ENCODE data around the gene NEAT1. TPM values are rescaled to one million over a fixed set of nuclear protein-coding genes. Genes with fewer than 3 reads are reported as not detected.

Gene NEAT1
- total RNA-seq, 1 experiment from 2014 or later = 564 TPM

DNA sequence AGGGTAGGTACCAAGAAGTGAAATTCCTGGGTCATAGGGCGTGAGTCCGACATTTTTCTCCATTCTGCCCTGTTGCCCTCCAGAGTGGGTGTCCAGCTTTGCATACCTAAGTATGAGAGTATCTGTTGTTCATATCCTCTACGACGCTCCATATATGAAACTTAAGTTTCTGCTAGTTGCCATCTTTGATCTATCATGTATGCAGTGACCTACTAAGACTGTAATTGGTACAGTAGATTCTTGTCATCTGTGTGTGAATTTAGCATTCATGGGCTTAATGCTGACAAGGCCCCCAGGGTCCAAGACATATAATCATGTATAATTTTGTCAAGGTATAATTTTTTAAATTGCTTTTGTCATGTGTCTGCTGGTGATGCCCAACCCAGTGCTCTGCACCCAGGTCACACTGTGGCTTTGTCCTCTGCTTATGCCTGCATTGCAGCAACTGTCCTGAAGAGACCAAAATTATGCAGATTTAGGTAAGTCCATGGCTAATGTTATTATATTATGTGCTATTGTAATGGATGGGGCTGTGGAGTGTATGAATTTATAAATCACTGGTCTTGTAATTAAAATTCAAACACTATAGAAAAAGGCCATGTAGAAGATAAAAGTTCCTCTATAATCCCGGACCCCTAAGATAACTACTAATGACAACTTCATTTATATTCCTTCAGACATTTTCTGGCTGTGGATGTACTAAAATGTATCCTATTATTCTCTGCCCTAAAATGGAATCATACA lies 12.2 kb downstream of the NEAT1 start:
- TF ChIP-seq CBX3 (IDR thresholded peaks at IDR 0.05; ENCODE audit: low read depth) (no peak), CEBPB (IDR thresholded peaks at IDR 0.05; ENCODE audit: low read depth) (no peak), RAD21 (IDR thresholded peaks at IDR 0.05; ENCODE audit: low read depth) (no peak), ZFX (IDR thresholded peaks at IDR 0.05) (no peak), TCF7L2 (IDR thresholded peaks at IDR 0.05; ENCODE audit: borderline replicate concordance, extremely low read depth, insufficient read depth, insufficient read length) (no peak), EZH2phosphoT487 (IDR thresholded peaks at IDR 0.05; ENCODE audit: borderline replicate concordance) (no peak), FOSL1 (IDR thresholded peaks at IDR 0.05; ENCODE audit: low read depth) (no peak), SRF (IDR thresholded peaks at IDR 0.05; ENCODE audit: low read depth) (no peak), POLR2AphosphoS5 (IDR thresholded peaks at IDR 0.05; ENCODE audit: low read depth, low read length) (no peak), EGR1 (IDR thresholded peaks at IDR 0.05; ENCODE audit: low read depth) (no peak), SP1 (IDR thresholded peaks at IDR 0.05; ENCODE audit: low read depth) (no peak), POLR2A (IDR thresholded peaks at IDR 0.05; ENCODE audit: borderline replicate concordance, extremely low read depth, insufficient read depth, insufficient read length) (no peak)
- TF ChIP-seq, protein P1, sequence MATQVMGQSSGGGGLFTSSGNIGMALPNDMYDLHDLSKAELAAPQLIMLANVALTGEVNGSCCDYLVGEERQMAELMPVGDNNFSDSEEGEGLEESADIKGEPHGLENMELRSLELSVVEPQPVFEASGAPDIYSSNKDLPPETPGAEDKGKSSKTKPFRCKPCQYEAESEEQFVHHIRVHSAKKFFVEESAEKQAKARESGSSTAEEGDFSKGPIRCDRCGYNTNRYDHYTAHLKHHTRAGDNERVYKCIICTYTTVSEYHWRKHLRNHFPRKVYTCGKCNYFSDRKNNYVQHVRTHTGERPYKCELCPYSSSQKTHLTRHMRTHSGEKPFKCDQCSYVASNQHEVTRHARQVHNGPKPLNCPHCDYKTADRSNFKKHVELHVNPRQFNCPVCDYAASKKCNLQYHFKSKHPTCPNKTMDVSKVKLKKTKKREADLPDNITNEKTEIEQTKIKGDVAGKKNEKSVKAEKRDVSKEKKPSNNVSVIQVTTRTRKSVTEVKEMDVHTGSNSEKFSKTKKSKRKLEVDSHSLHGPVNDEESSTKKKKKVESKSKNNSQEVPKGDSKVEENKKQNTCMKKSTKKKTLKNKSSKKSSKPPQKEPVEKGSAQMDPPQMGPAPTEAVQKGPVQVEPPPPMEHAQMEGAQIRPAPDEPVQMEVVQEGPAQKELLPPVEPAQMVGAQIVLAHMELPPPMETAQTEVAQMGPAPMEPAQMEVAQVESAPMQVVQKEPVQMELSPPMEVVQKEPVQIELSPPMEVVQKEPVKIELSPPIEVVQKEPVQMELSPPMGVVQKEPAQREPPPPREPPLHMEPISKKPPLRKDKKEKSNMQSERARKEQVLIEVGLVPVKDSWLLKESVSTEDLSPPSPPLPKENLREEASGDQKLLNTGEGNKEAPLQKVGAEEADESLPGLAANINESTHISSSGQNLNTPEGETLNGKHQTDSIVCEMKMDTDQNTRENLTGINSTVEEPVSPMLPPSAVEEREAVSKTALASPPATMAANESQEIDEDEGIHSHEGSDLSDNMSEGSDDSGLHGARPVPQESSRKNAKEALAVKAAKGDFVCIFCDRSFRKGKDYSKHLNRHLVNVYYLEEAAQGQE (IDR thresholded peaks at IDR 0.05; ENCODE audit: low read depth) = no peak
- TF ChIP-seq, protein P2, sequence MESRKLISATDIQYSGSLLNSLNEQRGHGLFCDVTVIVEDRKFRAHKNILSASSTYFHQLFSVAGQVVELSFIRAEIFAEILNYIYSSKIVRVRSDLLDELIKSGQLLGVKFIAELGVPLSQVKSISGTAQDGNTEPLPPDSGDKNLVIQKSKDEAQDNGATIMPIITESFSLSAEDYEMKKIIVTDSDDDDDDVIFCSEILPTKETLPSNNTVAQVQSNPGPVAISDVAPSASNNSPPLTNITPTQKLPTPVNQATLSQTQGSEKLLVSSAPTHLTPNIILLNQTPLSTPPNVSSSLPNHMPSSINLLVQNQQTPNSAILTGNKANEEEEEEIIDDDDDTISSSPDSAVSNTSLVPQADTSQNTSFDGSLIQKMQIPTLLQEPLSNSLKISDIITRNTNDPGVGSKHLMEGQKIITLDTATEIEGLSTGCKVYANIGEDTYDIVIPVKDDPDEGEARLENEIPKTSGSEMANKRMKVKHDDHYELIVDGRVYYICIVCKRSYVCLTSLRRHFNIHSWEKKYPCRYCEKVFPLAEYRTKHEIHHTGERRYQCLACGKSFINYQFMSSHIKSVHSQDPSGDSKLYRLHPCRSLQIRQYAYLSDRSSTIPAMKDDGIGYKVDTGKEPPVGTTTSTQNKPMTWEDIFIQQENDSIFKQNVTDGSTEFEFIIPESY (IDR thresholded peaks at IDR 0.05; ENCODE audit: extremely low read depth, insufficient replicate concordance, low read length) = no peak
- TF ChIP-seq, protein P3, sequence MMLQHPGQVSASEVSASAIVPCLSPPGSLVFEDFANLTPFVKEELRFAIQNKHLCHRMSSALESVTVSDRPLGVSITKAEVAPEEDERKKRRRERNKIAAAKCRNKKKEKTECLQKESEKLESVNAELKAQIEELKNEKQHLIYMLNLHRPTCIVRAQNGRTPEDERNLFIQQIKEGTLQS (IDR thresholded peaks at IDR 0.05) = no peak
- Histone ChIP-seq H3K27me3 (ENCODE audit: insufficient read depth, low read length) (no peaks in the 10 kb centered on the region), H4K20me1 (ENCODE audit: insufficient read depth) (no peaks in the 10 kb centered on the region), H3K4me3 (replicated peaks in 1 of 2; ENCODE audit: low read depth in 1 of 2, low read length in 2 of 2) (no peak overlapping the region), H3K79me2 (ENCODE audit: insufficient read depth, low read length) (peaks cover 52% of the 10 kb centered on the region), H3K27ac (ENCODE audit: low read depth, low read length) (no peak overlapping the region), H3K4me1 (ENCODE audit: control insufficient read depth in 1 of 2, insufficient read depth in 2 of 2, low read length in 2 of 2) (peaks cover 6 to 10% of the 10 kb centered on the region in 2 experiments; a peak in 2 of 4 replicates), H3K9ac (ENCODE audit: low read length) (no peak overlapping the region), H2AFZ (ENCODE audit: low read depth, low read length, poor library complexity, severe bottlenecking) (no peak overlapping the region), H3K9me2 (ENCODE audit: insufficient read depth) (no peaks in the 10 kb centered on the region), H3K4me2 (ENCODE audit: low read length) (no peak overlapping the region), H3K36me3 (ENCODE audit: control insufficient read depth in 1 of 2, insufficient read depth in 2 of 2, low read length in 2 of 2) (peaks cover 0 to 28% of the 10 kb centered on the region in 2 experiments; a peak in 2 of 4 replicates), H3K9me3 (ENCODE audit: control insufficient read depth in 1 of 2, insufficient read depth in 1 of 2, low read depth in 1 of 2, low read length in 2 of 2) (no peaks in the 10 kb centered on the region)
- POLR2A ChIA-PET = no interaction called here
- ATAC-seq = no peak
- CTCF ChIA-PET = no interaction called here
- DNase-seq (ENCODE audit: low read depth, low spot score) = no peak
- intact Hi-C loops (cut with micrococcal nuclease) = no loop called here
- no TSS peak for BruUV-seq (replicated peaks)
- RAD21 ChIA-PET (ENCODE audit: low non-redundant PET in 1 of 2, low total read pairs in 2 of 2, uncharacterized antibody in 2 of 2, unreplicated experiment in 2 of 2) = no interaction called here
